ENCODE measurements around the gene GRPR. TPM values are rescaled to one million over a fixed set of nuclear protein-coding genes. Genes with fewer than 3 reads are reported as not detected.

Gene GRPR
- not detected for total RNA-seq

DNA sequence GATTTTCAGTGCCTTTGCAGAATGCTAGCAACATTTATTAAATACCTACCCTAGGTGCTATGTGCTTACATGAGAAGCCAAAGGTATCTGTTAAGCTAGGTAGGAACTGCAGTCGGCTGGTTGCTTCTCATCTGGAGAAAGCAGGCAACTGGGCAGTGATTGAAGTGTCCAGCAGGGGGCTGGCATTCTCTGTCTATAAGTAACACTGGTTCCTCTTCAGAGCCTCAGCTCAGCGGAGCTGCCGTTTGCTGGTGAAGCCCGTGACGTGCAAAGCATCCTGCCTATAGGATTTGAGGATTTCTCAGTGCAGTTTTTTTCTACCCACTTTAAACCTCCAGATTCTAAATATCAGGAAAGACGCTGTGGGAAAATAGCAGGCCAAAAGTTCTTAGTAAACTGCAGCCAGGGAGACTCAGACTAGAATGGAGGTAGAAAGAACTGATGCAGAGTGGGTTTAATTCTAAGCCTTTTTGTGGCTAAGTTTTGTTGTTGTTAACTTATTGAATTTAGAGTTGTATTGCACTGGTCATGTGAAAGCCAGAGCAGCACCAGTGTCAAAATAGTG is at the start of gene GRPR:
Gene GRPR, plus strand, starts transcription at position 344 of the 565 bp plus-strand sequence. CDS start 389 bp downstream, outside the sequence.
- Mint-ChIP-seq H3K9me3 (no peaks in the 10 kb centered on the region), H3K4me1 (peaks cover 16% of the 10 kb centered on the region), H3K27me3 (peaks cover 5% of the 10 kb centered on the region), H3K36me3 (no peaks in the 10 kb centered on the region), H3K4me3 (no peak within 1 kb of the TSS), H3K27ac (no peak within 1 kb of the TSS)
- POLR2A ChIA-PET: no interaction called here
- peak; percentile 77 for ATAC-seq (ENCODE audit: low read depth)
- DNase-seq: peak; percentile 39

DNA sequence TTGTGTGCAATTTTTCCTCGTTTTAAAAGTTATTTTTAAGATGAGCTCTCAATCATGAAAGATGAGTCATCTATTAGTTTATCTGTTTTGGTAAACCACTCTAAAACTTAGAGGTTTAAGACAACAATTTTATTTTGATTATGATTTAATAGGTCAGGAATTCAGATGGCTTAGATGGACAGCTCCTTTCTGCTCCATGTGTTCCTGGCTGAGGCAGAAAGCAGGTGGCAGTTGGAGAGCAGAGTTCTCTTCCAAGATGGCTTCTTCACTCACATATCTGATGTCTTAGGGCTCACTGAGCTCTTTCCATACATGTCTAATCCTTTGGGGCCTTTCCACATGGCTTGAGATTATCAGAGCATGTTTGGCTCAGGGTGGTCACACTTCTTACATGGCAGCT is 48.3 kb upstream of the GRPR start:
- ATAC-seq (ENCODE audit: low read depth) (no peak), DNase-seq (no peak)
- H3K27me3 Mint-ChIP-seq: no peaks in the 10 kb centered on the region
- H3K27ac Mint-ChIP-seq: no peak overlapping the region
- H3K4me1 Mint-ChIP-seq: no peaks in the 10 kb centered on the region
- H3K36me3 Mint-ChIP-seq: no peaks in the 10 kb centered on the region
- POLR2A ChIA-PET: no interaction called here
- no peaks in the 10 kb centered on the region for H3K9me3 Mint-ChIP-seq
- H3K4me3 Mint-ChIP-seq: no peak overlapping the region

GRCh38 chrX:16076834-16077233 is 46.5 kb upstream of the GRPR start:
- no peaks in the 10 kb centered on the region for H3K27me3 Mint-ChIP-seq
- H3K4me1 Mint-ChIP-seq: no peaks in the 10 kb centered on the region
- POLR2A ChIA-PET: no interaction called here
- H3K27ac Mint-ChIP-seq: no peak overlapping the region
- DNase-seq: no peak
- no peaks in the 10 kb centered on the region for H3K9me3 Mint-ChIP-seq
- no peak for ATAC-seq (ENCODE audit: low read depth)
- no peak overlapping the region for H3K4me3 Mint-ChIP-seq
- H3K36me3 Mint-ChIP-seq: no peaks in the 10 kb centered on the region

GRCh38 chrX:16077811-16078210 is 45.6 kb upstream of the GRPR start:
- no peaks in the 10 kb centered on the region for H3K9me3 Mint-ChIP-seq
- no peak for DNase-seq
- H3K36me3 Mint-ChIP-seq: no peaks in the 10 kb centered on the region
- POLR2A ChIA-PET: no interaction called here
- H3K27ac Mint-ChIP-seq: no peak overlapping the region
- H3K4me1 Mint-ChIP-seq: no peaks in the 10 kb centered on the region
- no peaks in the 10 kb centered on the region for H3K27me3 Mint-ChIP-seq
- ATAC-seq (ENCODE audit: low read depth): no peak
- no peak overlapping the region for H3K4me3 Mint-ChIP-seq

GRCh38 chrX:16081357-16081756 is 42.0 kb upstream of the GRPR start:
- no peak overlapping the region for H3K27ac Mint-ChIP-seq
- H3K4me1 Mint-ChIP-seq: no peaks in the 10 kb centered on the region
- H3K4me3 Mint-ChIP-seq: no peak overlapping the region
- DNase-seq (no peak), ATAC-seq (ENCODE audit: low read depth) (no peak)
- peaks cover 2% of the 10 kb centered on the region for H3K27me3 Mint-ChIP-seq
- H3K36me3 Mint-ChIP-seq: no peaks in the 10 kb centered on the region
- H3K9me3 Mint-ChIP-seq: no peaks in the 10 kb centered on the region
- POLR2A ChIA-PET: no interaction called here

DNA sequence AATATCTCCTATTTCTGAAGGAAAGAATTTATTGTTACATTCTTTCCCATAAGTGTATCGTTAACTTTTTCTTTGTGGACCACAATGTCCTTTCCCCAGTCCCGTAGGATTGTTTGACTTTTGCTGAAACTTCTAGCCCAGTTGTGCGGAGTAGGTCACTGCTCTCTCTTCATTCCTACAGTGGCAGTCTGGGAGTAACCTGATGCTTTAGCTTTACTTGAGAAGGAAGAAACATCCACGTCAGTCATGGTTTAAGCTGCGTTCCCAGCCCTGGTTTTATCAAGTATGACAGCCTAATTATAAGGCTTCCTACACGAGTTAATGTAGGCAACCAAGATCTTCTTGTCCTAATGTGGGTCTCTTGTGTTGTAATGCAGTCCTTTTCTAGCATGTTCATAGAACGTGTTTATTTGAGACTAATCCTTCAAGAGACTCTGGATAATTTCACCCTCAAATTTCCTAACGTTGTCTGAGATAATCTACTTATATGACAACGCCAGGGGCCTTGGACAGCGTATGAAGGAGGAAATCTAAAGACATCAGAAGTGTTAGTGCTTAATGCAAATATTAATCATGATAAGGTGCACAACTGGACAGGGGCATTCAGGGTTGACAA is 40.8 kb upstream of the GRPR start:
- no peaks in the 10 kb centered on the region for H3K36me3 Mint-ChIP-seq
- no peak overlapping the region for H3K27ac Mint-ChIP-seq
- H3K4me3 Mint-ChIP-seq: no peak overlapping the region
- POLR2A ChIA-PET: no interaction called here
- DNase-seq (no peak), ATAC-seq (ENCODE audit: low read depth) (no peak)
- peaks cover 2% of the 10 kb centered on the region for H3K27me3 Mint-ChIP-seq
- no peaks in the 10 kb centered on the region for H3K4me1 Mint-ChIP-seq
- H3K9me3 Mint-ChIP-seq: no peaks in the 10 kb centered on the region

GRCh38 chrX:16087076-16087475 is 36.3 kb upstream of the GRPR start:
- ATAC-seq (ENCODE audit: low read depth): no peak
- Mint-ChIP-seq H3K4me3 (no peak overlapping the region), H3K9me3 (no peaks in the 10 kb centered on the region), H3K4me1 (no peaks in the 10 kb centered on the region), H3K36me3 (no peaks in the 10 kb centered on the region), H3K27ac (no peak overlapping the region), H3K27me3 (peaks cover 2% of the 10 kb centered on the region)
- POLR2A ChIA-PET: no interaction called here
- no peak for DNase-seq

GRCh38 chrX:16089086-16089485 is 34.3 kb upstream of the GRPR start:
- no peaks in the 10 kb centered on the region for H3K36me3 Mint-ChIP-seq
- DNase-seq: no peak
- no peaks in the 10 kb centered on the region for H3K9me3 Mint-ChIP-seq
- POLR2A ChIA-PET: no interaction called here
- H3K4me3 Mint-ChIP-seq: no peak overlapping the region
- H3K4me1 Mint-ChIP-seq: no peaks in the 10 kb centered on the region
- no peak overlapping the region for H3K27ac Mint-ChIP-seq
- H3K27me3 Mint-ChIP-seq: peaks cover 2% of the 10 kb centered on the region
- ATAC-seq (ENCODE audit: low read depth): no peak

- H3K27me3 Mint-ChIP-seq: no peaks in the 10 kb centered on the region
- no peaks in the 10 kb centered on the region for H3K36me3 Mint-ChIP-seq
- POLR2A ChIA-PET: no interaction called here
- H3K4me3 Mint-ChIP-seq: no peak overlapping the region
- no peak overlapping the region for H3K27ac Mint-ChIP-seq
- DNase-seq (no peak), ATAC-seq (ENCODE audit: low read depth) (no peak)
- H3K4me1 Mint-ChIP-seq: no peaks in the 10 kb centered on the region
- H3K9me3 Mint-ChIP-seq: no peaks in the 10 kb centered on the region
Measured at GRCh38 chrX:16096141-16096540, 27.2 kb upstream of the GRPR start.

GRCh38 chrX:16100673-16101072 is 22.7 kb upstream of the GRPR start:
- Mint-ChIP-seq H3K36me3 (no peaks in the 10 kb centered on the region), H3K27me3 (peaks cover 2% of the 10 kb centered on the region), H3K4me1 (no peaks in the 10 kb centered on the region), H3K9me3 (no peaks in the 10 kb centered on the region), H3K4me3 (no peak overlapping the region), H3K27ac (no peak overlapping the region)
- ATAC-seq (ENCODE audit: low read depth): no peak
- POLR2A ChIA-PET: no interaction called here
- no peak for DNase-seq

DNA sequence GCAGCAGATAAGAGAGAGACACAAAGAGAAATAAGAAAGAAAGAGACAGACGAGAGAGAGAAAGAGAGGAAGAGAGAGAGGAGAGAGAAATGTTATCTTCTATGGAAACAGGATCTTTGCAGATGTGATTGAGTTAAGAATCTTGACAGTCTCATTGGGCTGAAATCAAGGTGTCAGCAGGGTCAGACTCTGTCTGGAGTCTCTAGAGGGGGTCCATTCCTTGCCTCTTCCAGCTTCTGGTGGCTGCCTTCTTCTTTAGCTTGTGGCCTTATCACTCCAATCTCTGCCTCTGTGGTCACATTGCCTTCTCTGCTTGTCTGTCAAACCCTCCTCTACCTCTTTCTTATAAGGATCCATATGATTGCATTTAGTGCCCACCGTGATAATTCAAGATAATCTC is 21.8 kb upstream of the GRPR start:
- H3K27ac Mint-ChIP-seq: no peak overlapping the region
- no peak for DNase-seq
- H3K4me3 Mint-ChIP-seq: no peak overlapping the region
- H3K27me3 Mint-ChIP-seq: peaks cover 2% of the 10 kb centered on the region
- POLR2A ChIA-PET: no interaction called here
- no peaks in the 10 kb centered on the region for H3K4me1 Mint-ChIP-seq
- no peaks in the 10 kb centered on the region for H3K9me3 Mint-ChIP-seq
- H3K36me3 Mint-ChIP-seq: no peaks in the 10 kb centered on the region
- ATAC-seq (ENCODE audit: low read depth): no peak

DNA sequence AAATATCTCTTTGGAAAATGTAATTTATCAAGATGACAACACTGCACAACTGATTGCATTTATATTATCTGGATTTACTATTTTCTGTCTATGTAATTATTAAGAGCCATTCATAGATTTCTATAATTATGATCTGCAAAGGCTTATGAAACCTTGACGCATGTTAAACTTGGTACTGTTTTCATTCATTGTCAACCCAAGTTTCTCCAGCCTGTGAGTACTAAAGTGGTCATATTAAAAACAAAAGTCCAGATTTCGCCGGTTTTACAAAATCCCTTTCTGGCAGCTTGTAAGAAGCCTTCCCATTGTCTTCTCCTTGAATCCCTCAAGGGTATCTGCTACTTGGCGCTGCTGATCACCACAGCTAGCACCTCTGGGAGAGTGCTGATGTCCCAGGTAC is 19.7 kb upstream of the GRPR start:
- POLR2A ChIA-PET: no interaction called here
- ATAC-seq (ENCODE audit: low read depth) (no peak), DNase-seq (no peak)
- H3K27ac Mint-ChIP-seq: no peak overlapping the region
- no peaks in the 10 kb centered on the region for H3K4me1 Mint-ChIP-seq
- H3K4me3 Mint-ChIP-seq: no peak overlapping the region
- no peaks in the 10 kb centered on the region for H3K9me3 Mint-ChIP-seq
- no peaks in the 10 kb centered on the region for H3K36me3 Mint-ChIP-seq
- peaks cover 2% of the 10 kb centered on the region for H3K27me3 Mint-ChIP-seq

DNA sequence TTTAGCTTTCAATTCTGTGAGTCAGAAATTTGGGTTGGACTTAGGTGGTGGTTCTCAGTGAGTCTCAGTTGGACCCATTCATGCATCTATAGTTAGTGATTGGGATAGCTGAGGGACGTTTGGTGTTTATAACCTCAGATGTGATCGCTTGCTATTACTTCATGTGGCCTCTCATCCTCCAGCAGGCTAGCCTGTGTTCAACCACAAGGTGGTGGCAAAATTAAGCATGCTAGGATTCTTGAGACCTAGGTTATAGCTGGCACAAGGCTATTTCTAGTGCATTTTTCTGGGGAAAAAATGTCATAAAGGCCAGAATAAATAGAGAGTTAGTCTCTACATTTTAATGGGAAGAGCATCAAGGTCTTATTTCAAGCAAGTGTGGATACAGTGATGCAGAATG is 10.9 kb upstream of the GRPR start:
- H3K4me3 Mint-ChIP-seq: no peak overlapping the region
- DNase-seq: no peak
- H3K9me3 Mint-ChIP-seq: peaks cover 1% of the 10 kb centered on the region
- H3K4me1 Mint-ChIP-seq: no peaks in the 10 kb centered on the region
- no peaks in the 10 kb centered on the region for H3K36me3 Mint-ChIP-seq
- no peak overlapping the region for H3K27ac Mint-ChIP-seq
- peaks cover 2% of the 10 kb centered on the region for H3K27me3 Mint-ChIP-seq
- POLR2A ChIA-PET: interaction anchor here (0.6 kb wide), 1 partner anchor 159 kb away, joined by 5 read pairs; no protein-coding TSS in a partner anchor
- ATAC-seq (ENCODE audit: low read depth): no peak

DNA sequence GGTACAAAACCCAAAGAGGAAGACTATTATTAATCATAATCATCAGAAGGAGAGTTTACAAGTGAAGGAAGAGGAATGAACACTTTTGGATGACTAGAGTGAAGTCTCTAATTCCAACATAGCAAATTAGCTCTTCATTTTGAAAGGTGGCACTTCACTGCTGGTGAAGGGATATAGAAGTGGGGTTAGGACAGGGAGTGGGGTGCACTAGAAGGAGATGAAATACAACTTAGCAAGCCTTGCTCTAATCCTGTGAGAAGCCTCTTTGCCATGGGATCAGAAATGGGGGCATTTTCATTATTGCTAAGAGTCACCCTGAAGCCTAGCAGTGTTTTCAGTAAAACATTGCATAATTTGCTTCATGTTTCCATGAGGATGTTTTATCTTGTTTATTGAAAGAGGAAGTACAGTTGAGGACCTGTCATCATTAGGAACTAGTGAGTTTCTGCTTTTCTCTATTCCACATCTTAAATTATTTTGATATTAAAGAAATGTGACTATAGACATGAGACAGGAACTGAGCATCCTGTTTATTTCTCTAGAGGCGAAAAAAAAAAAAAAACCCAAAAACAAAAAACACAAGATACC is 9.3 kb upstream of the GRPR start:
- peaks cover under 1% of the 10 kb centered on the region for H3K4me1 Mint-ChIP-seq
- no peak for ATAC-seq (ENCODE audit: low read depth)

More for the DNA sequence above, 9.3 kb upstream of the GRPR start:
- POLR2A ChIA-PET: no interaction called here
- H3K36me3 Mint-ChIP-seq: peaks cover 2% of the 10 kb centered on the region
- H3K4me3 Mint-ChIP-seq: no peak overlapping the region
- H3K27ac Mint-ChIP-seq: no peak overlapping the region
- H3K9me3 Mint-ChIP-seq: peaks cover 1% of the 10 kb centered on the region
- DNase-seq: no peak
- H3K27me3 Mint-ChIP-seq: peaks cover 2% of the 10 kb centered on the region

Measured in activated naive CD8-positive, alpha-beta T cell treated with anti-CD3 and anti-CD28 coated beads, Interleukin-2, amount 10 ng/mL, durations not matched to agents 7 days and 5 days (primary cell).